GM18907 (cell line): ENCODE data around the gene EDIL3.
"Not testable (repeated sequence)": the region's sequence is repeated elsewhere in the genome, so short reads cannot be mapped to it uniquely, and the experiment has no call there.

Experiments used
- ATAC-seq: cut with Tn5 transposase; IDR thresholded peaks from one replicate; pipeline ENCODE4 v1.9.1; 2021; ENCODE audit warnings: mild to moderate bottlenecking, moderate library complexity; ENCODE audit not compliant: unreplicated experiment

EDIL3 gene

GRCh38 chr5:84080908-84081307, 303.8 kb downstream of the EDIL3 start:
- no peak for ATAC-seq

- no peak for ATAC-seq
Observed at GRCh38 chr5:84072339-84072738, 312.3 kb downstream of the EDIL3 start.

GRCh38 chr5:84069608-84070179, 315.0 kb downstream of the EDIL3 start:
- no peak for ATAC-seq

DNA sequence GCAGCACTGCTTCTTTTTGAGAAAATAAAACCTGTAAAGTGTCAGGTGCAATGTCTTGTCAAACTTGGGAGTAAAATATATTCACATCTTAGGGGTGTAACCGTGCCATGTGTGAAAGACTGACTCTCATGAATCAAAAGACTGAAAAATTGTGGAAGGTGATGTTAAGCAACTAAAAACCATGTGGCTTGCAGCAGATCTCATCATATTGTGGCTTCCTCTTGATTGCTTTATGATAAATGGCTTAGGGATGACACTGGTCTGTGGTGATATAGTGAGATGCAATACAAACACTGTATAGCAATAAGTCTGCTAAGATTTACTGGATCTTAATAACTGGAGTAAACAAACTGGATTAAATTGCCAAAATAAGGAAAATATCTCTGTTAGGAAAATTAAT, 321.6 kb downstream of the EDIL3 start:
- ATAC-seq, result no peak

- ATAC-seq, result no peak
Observed at GRCh38 chr5:84059672-84060071, 325.0 kb downstream of the EDIL3 start.

- no peak for ATAC-seq
Observed at GRCh38 chr5:84058561-84058960, 326.1 kb downstream of the EDIL3 start.

GRCh38 chr5:84057211-84057610, 327.5 kb downstream of the EDIL3 start:
- no peak for ATAC-seq

DNA sequence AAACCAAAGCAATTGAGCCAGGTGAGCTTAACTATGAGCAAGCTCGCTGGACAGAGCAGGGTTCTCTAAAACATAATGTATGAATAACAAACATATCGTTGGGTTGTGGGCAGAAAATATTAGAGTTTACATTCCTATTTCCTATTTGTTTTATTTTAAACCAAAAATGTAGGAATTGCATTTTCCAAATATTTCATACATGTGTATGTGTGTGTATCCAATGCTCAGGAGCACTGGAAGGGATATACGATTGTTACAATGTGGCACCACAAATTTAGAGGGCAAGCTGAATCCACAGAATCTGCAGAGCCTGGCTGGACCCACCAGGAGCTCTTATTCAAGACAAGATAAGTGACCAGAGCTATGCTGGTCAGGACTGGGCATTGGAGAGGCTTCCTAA, 338.7 kb downstream of the EDIL3 start:
- ATAC-seq, result no peak

DNA sequence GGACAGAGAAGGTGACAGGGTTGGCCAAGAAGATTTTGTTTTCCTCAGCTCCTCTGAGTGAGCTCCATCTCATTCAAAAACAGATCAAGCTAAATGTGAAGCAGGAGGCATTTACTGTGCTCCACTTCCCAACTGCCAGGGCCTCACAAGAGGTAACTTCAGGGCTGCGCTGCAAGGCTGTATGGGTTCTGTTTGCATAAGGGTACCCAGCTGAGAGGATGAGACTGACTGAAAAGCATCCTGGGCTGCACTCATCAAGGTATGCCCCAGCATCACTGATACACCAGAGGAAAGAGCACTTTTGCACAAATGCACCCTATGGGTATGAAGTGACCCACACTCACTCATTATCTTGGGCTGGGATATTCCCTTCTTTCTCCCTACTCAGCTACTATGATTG, 347.8 kb downstream of the EDIL3 start:
- no peak for ATAC-seq

DNA sequence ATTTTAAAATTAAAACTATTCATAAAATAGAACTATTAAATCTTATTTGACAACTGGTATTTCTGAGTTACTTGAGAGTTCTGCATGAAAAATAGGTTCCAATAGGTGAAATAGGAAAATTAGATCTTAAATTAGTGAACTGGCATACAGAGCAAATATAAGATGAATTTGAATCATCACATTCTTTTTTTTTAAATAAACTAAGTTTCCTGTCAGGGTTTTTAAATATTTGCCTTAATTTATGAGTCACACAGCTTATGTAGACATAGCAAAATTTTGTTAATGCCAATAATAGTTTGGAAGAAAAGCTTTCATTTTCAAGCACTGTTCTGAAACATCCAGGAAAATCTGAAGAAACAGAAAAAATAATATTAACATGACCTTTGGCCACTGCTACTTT, 352.4 kb downstream of the EDIL3 start:
- no peak for ATAC-seq

DNA sequence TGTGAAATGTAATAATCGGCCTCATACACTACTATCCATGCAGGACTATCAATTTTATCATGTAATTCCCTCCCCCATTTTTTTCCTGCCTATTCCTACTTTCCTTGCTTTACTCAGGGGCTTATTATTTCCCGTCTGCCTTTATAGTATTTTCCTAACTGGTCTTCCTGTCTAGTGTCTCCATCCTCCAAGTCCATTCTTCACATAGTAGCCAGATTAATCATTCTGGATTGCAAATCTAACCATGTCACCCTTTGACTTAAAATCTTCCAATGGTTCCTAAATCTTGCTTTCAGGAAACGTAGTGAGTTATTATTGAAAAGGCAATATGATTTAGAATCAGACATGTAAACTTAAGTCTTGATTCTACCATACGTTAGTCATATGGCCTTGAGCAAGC, 356.6 kb downstream of the EDIL3 start:
- no peak for ATAC-seq

DNA sequence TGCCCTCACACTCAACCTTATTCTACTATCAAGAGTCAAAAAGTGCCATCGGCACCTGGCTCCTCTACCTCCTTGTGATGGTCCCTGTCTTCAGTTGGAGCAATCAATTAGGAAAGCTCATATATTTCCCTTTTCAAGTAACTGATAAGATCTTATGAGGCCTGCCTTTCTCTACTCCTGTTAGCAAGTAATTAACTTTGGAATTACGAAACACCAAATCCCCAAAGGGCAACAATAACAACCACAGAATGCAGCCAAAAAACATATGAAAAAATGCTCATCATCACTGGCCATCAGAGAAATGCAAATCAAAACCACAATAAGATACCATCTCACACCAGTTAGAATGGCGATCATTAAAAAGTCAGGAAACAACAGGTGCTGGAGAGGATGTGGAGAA, 366.2 kb downstream of the EDIL3 start:
- not testable (repeated sequence) for ATAC-seq

DNA sequence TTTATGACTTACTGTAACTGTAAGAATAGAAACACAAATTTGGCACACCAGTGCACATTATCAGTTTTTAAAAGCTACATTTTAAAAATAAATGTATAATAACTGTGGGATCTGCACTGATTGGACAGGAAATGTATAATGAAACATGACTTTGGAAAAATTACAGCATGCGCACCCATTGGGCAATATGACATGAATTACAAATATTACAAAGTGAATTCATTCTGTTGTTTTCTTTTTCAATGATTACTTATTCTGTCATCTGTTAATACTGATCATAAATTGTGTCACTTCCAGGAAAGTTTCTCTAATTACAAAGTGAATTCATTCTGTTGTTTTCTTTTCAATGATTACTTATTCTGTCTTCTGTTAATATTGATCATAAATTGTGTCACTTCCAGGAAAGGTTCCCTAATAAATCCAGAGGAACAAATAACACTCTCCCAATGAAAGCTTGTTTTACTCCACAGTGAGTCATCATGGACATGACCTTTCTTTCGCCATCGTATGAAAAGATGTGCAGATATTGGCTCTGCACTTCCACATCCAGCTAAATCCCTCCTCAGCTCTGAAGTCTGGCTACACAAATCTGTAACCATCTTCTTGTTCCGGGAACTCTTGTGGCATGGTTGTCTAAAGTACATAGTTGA, 367.0 kb downstream of the EDIL3 start:
- no peak for ATAC-seq

- ATAC-seq, result no peak
Observed at GRCh38 chr5:84016085-84016484, 368.6 kb downstream of the EDIL3 start.

- ATAC-seq, result no peak
Observed at GRCh38 chr5:84014966-84015365, 369.7 kb downstream of the EDIL3 start.

DNA sequence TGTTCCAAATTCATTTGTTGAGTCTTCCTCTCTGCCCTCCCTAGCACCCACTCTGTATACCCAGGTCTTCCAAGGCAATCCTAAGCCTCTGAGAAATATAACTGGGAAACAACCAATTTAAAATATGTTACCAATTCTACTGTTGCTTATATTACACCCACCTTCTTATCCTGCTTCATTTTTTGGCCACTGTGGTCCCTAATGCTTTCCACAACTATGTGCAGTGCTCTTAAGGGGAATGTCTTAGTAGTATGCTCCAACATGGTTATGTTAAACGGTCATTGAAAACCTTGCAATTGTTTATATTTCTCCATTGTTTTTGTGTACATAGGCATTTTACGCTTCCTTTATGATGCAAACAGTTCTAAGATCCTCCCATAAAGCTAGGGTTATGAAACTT, 390.9 kb downstream of the EDIL3 start:
- no peak for ATAC-seq

- ATAC-seq, result no peak
Observed at GRCh38 chr5:83991566-83992224, 393.0 kb downstream of the EDIL3 start.

DNA sequence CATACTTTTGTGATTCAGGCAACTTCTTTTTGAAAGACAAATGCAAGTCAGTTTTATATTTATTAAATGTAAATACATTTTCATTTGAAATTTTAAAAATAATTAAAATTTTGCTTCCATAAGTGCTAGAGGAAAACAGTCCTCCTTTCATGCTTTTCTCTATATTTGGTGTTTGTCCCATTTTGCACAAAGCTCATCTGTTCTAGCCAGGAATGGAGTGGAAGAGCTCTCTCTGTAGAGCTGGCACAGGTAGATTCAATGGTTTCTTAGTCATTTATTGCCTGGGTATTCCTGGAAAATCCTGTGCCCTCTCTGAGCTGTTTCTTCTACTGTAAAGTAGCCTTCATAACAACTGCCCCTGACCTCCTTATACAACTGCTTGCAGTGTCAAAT, 396.4 kb downstream of the EDIL3 start:
- no peak for ATAC-seq

GRCh38 chr5:83987513-83988292, 397.0 kb downstream of the EDIL3 start:
- ATAC-seq, result no peak

DNA sequence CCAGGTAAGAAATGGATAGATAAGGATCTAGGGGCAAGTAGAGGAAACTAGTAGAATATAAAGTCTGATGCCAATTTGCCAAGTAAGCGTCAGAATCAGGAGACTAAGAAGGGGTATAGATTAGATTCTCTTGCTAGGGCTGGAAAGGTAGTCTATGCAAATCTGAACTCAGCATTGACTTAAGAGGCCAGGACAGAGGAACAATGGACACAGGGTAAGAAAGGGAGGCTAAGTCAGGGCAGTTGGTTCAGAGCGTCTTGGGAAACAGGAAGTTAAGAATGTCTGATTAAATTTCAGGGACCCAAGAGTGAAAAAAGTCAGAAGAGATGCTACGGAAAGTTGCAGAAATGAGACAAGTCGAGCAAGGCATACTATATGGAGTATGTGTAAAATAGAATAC, 400.8 kb downstream of the EDIL3 start:
- ATAC-seq, result no peak

GRCh38 chr5:83973925-83974815, 410.5 kb downstream of the EDIL3 start:
- no peak for ATAC-seq
